Measurements from ENCODE around the gene UGT1A10.
"Not testable (repeated sequence)": the region's sequence is repeated elsewhere in the genome, so short reads cannot be mapped to it uniquely, and the experiment has no call there.

The UGT1A10 gene

DNA sequence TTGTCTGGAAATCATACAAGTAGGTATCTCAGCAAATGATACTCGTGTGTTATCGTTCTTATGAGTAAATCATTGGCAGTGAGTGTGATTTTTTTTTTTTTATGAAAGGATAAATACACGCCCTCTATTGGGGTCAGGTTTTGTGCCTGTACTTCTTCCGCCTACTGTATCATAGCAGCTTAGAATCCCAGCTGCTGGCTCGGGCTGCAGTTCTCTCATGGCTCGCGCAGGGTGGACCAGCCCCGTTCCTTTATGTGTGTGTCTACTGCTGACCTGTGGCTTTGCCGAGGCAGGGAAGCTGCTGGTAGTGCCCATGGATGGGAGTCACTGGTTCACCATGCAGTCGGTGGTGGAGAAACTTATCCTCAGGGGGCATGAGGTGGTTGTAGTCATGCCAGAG lies at the start of gene UGT1A10:
Gene UGT1A10, plus strand, starts transcription at position 143 of the 400 bp plus-strand sequence. Its CDS starts 75 bp downstream, at position 218.
- not testable (repeated sequence) for DNase-seq (ENCODE audit: low read depth)

DNA sequence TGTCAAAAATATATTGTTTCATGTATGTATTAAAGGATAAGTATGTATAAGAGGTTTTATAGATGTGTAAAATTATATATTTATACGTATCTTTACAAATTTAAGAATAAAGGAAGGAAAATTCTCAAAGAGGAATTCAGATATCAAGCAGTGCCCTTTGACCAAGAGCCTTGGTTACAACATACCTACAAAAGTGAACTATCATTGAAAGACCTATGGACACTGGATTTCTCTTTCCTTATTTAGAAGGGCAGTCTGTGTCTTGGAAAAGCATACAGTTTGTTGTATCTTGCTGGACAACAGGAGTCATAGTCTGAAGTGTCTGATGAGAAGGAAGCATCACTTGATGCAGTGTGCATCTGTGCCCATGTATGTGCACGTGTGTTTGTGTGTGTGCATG lies 47.8 kb upstream of the UGT1A10 start:
- no peak for DNase-seq (ENCODE audit: low read depth)

DNA sequence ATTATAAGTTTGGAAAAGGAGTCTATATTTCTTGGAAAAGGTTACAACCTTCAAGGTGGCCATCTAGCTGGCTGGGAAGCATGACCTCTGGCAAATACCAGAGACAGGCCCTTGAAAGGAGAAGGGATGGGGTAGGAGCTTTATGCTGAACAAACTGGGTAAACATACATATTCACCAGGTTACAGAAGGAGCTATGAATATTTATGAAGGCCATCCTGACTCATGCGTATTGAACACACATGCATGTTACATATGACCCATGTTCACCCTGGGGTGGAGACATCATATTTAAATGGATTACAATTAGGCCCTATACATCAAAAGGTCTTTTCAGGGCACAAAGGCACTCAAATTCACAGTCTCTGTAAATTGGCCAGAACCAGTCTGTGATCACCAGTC lies 43.5 kb upstream of the UGT1A10 start:
- not testable (repeated sequence) for DNase-seq (ENCODE audit: low read depth)

DNA sequence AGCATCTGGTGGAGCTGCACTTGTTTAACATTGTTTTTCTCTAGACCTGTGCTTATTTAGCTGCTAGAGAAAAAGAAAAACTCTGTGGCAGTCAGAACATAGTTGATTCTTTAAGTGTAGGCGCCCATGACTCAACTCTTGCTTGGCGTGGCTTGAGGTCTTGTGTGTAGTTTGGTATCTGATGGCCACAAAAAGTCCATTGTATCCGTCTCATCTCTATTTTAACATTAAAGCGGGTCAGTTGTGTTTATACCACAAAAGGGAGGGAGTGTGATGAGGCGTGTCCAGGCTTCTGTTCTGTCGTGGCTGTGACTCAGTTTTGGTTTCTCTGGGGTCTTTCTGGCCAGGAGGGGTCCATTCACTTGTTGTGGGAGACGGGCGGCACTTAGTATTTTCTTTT lies 43.0 kb upstream of the UGT1A10 start:
- DNase-seq (ENCODE audit: low read depth), result no peak

DNA sequence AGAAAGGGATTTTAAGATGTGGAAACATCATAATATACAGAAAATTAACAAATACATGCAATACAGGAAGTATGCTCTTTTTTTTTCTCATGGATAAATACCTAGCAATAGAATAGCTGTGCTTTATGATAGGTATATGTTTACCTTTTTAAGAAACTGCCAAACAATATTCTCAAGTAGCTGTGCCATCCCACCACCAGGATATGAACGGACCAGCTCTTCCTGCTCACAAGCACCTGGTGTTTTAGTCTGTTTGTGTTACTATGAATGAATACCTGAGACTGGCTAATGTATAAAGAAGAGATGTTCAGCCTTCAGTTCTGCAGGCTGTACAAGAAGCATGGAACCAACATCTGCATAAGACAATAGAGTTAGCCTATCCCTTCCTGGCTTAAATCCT lies 38.7 kb upstream of the UGT1A10 start:
- no peak for DNase-seq (ENCODE audit: low read depth)

DNA sequence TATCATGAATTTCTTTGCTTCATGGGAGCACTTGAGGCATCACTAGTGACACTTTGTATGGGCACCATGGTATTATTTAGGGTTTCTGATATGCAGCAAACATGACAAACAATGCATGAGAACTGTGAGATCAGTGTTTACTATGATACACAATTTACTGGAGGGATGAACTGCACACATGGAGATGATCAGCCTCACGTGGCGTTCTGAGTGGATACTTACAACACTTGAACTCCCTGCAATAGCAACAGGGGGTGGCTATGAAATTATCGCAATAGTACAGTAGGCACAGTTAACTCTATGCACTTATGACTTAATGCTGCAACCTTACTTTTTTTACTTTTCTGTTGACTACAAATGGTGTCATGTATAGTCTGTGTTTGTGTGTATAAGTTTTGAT lies 37.3 kb upstream of the UGT1A10 start:
- no peak for DNase-seq (ENCODE audit: low read depth)

DNA sequence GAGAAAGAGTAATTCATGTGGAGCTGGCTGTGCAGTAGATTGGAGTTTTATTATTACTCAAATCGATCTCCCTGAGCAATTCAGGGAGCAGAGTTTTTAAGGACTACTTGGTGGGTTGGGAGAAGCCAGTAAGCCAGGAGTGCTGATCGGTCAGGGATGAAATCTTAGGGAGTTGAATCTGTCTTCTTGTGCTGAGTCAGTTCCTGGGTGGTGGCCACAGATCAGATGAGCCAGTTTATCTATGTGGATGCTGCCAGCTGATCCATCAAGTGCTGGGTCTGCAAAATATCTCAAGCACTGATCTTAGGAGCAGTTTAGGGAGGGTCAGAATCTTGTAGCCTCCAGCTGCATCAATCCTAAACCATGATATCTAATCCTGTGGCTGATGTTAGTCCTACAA lies 35.9 kb upstream of the UGT1A10 start:
- DNase-seq (ENCODE audit: low read depth), result no peak

DNA sequence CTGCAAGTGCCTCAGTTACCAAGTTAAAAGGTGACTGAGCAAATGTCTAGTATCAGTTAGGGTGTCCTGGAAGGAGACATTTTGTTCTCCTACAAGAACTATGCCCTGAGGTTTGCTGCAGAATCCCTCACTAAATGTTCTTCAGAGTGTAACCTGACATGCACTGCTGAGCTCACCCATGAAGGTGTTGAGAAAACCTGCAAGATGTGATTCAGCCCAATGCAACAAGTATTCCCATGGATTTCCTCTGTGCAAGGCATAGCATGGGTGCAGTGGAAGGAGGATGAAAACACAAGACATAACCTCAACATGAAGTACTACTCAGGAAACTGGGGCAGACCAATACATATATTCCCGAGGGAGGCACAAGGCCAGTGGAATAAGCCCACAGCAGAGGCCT lies 34.2 kb upstream of the UGT1A10 start:
- no peak for DNase-seq (ENCODE audit: low read depth)

DNA sequence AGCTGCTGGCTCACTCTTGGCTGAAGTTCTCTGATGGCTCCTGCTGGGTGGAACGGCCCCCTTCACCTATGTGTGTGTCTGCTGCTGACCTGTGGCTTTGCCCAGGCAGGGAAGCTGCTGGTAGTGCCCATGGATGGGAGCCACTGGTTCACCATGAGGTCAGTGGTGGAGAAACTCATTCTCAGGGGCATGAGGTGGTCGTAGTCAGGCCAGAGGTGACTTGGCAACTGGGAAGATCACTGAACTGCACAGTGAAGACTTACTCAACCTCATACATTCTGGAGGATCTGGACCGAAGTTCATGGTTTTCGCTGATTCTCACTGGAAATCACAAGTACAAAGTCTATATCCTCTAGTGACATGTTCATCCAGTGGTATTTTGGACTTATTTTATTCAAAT lies 32.7 kb upstream of the UGT1A10 start:
- no peak for DNase-seq (ENCODE audit: low read depth)

DNA sequence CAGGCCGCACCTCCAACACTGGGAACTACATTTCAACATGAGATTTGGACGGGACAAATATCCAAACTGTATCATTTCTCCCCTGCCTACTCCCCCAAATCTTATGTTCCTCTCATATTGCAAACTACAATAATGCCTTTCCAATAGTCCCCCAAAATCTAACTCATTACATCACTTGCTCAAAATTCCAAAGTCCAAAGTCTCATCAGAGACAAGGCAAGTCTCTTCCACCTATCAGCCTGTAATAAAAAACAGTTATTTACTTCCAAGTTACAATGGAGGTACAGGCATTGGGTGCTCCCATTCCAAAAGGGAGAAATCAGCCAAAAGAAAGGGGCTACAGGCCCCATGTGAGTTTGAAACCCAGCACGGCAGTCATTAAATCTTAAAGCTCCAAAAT lies 31.4 kb upstream of the UGT1A10 start:
- no peak for DNase-seq (ENCODE audit: low read depth)

DNA sequence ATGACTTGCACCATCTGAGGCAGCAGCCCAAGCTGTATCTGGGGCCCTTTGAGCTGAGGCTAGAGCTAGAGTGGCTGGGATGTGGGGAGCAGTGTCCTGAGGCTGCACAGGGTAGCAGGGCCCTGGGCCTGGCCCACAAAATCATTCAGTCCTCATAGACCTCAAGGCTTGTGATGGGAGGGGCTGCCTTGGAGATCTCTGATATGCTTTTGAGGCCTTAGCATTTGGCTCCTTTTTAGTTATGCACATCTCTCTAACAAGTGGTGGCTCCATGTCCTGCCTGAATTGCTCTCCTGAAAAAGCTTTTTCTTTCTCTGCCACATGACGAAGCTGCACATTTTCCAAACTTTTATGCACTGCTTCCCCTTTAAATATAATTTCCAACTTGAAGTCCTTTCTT lies 30.6 kb upstream of the UGT1A10 start:
- DNase-seq (ENCODE audit: low read depth), result no peak

DNA sequence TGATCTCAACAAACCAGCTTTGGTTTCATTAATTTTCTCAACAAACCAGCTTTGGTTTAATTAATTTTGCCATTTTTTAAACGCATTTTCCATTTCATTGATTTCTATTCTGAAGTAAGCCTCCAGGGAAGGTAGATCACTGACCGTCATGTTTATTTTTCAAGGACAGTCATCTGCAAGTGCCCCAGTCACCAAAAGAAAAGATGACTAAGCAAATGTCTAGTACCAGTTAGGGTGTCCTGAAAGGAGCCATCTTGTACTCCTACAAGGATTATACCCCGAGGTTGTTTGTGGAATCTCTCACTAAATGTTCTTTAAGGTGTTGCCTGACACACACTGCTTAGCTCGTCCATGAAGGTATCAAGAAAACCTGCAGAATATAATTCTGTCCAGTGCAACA lies 25.0 kb upstream of the UGT1A10 start:
- no peak for DNase-seq (ENCODE audit: low read depth)

DNA sequence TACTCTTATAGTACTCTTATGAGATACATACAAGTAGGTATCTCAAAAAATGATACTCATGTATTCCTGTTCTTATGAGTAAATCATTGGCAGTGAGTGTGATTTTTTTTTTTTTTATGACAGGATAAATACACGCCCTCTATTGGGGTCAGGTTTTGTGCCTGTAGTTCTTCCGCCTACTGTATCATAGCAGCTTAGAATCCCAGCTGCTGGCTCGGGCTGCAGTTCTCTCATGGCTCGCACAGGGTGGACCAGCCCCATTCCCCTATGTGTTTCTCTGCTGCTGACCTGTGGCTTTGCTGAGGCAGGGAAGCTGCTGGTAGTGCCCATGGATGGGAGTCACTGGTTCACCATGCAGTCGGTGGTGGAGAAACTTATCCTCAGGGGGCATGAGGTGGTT lies 18.8 kb upstream of the UGT1A10 start, which contains the start of gene UGT1A8:
Gene UGT1A8, plus strand, starts transcription at position 158 of the 400 bp plus-strand sequence. Its CDS starts 75 bp downstream, at position 233.
- not testable (repeated sequence) for DNase-seq (ENCODE audit: low read depth)

DNA sequence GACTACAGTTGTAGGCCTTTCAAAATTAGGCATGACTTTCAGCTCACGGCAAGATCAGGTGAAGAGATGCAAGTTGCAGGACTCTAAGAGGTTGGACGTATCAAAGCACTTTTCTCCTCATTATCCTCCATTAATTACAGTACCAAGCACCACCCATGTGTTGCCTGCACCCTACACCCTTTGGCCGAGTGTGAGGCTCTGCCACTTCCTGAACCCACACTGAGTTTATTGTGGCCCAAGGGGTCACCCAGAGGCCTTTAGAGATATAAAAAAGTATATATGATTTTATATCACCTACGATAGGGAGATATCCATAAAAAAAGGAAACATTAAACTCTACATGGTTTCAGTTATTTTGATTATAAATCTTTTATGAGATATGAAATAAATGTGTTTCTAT lies 16.0 kb upstream of the UGT1A10 start:
- DNase-seq (ENCODE audit: low read depth), result no peak

DNA sequence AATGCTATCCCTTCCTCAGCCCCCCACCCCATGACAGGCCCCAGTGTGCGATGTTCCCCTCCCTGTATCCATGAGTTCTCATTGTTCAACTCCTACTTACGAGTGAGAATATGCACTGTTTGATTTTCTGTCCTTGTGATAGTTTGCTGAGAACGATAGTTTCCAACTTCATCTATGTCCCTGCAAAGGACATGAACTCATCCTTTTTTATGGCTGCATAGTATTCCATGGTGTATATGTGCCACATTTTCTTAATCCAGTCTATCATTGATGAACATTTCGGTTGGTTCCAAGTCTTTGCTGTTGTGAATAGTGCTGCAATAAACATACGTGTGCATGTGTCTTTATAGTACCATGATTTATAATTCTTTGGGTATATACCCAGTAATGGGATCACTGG lies 14.4 kb upstream of the UGT1A10 start:
- not testable (repeated sequence) for DNase-seq (ENCODE audit: low read depth)

DNA sequence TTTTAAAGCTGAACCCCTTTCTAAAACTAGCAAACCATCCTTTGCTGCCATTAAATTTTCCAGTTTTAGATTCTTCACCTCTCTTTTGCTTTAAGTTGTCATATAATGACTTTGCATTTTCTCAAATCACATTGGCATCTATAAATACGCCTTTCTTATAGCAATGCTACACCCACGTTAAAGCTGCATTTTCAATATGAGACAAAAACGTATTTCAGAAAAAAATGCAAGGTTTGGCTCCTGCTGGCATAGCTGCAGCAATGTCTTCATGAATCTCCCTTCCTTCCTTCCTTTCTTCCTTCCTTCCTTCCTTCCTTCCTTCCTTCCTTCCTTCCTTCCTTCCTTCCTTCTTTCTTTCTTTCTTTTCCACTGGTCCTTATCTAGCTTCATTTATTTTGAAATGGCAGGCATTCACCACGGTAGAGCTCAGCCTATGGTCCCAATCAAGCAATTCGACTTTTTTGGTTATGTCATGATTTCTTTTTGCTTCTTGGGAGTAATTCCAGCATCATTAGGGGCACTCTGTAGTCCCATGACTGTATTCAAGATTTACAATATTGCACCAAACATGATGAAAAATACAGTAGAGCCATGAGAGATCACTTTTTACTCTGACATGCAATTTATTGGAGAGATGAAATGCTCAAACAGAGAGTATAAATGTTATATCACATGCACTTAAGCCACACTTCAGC lies 8.8 kb upstream of the UGT1A10 start:
- DNase-seq (ENCODE audit: low read depth), result no peak

DNA sequence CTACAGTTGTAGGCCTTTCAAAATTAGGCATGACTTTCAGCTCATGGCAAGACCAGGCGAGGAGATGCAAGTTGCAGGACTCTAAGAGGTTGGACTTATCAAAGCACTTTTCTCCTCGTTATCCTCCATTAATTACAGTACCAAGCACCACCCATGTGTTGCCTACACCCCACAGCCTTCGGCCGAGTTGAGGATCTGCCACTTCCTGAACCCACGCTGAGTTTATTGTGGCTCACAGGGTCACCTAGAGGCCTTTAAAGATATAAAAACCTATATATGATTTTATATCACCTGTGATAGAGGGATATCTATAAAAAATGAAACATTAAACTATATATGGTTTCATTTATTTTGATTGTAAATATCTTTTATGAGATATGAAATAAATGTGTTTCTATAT lies 2.6 kb downstream of the UGT1A10 start:
- DNase-seq (ENCODE audit: low read depth), result no peak

DNA sequence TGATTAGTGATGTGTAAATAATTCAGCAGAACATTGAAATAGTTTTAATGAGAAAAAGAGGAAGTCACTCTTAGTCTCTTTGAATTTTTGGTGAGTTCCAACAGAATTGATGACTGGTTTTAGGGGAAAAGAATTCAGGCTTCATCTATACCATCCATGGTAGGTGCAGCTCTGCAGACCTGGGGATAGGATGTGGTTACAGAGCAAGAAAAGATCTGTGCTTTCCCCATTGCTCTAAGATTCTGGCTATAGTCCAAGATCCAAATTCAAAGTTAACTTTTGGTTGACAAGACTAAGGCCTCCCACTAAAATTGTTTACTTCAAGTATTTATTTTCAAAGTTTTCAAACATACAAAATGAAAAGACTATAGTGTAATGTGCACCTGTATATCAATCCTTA lies 3.6 kb downstream of the UGT1A10 start:
- DNase-seq (ENCODE audit: low read depth), result no peak

DNA sequence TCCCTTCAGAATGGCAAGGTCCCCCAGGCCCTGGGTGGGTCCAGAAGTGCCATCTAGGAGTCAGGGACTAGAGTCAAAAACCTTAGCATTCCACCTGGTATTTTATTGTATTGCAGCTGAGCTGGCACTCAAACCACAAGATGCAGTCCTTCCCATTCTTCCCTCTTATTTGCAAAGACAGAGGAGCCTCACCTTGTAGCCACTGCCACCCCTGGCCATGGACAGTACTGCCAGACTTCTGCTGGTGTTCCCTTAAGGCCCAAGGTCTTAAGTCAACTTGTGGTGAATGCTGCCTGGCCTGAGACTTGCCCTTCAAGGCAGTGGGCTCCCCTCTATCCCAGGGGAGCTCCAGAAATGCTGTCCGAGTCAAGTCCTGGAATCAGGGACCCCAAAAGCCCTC lies 6.9 kb downstream of the UGT1A10 start:
- no peak for DNase-seq (ENCODE audit: low read depth)

DNA sequence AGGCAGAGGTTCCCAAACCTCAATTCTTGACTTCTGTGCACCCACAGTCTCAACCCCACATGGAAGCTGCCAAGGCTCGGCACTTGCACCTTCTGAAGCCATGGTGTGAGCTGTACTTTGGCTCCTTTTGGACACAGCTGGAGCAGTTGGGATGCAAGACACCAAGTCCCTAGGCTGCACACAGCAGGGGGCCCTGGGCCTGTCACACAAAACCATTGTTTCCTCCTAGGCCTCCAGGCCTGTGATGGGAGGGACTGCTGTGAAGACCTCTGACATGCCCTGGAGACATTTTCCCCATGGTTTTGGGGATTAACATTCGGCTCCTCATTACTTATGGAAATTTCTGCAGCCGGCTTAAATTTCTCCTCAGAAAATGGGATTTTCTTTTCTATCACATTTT lies 9.8 kb downstream of the UGT1A10 start:
- DNase-seq (ENCODE audit: low read depth), result not testable (repeated sequence)

DNA sequence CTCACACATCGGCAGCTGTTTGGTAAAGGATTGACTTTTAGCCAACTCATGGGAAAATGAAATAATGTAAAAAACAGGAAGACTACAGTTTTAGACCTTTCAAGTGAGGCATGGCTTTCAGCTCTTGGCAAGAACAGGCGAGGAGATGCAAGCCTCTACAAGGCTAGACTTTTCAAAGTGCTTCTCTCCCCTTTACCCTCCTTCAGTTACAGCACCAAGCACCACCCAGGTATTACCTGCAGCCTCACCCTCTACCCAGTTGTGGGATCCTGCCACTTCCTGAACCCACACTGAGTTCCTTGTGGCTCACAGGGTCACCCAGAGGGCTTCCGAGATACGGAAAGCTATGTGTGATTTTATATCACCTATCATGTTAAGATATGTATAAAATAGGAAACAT lies 14.7 kb downstream of the UGT1A10 start:
- DNase-seq (ENCODE audit: low read depth), result no peak

DNA sequence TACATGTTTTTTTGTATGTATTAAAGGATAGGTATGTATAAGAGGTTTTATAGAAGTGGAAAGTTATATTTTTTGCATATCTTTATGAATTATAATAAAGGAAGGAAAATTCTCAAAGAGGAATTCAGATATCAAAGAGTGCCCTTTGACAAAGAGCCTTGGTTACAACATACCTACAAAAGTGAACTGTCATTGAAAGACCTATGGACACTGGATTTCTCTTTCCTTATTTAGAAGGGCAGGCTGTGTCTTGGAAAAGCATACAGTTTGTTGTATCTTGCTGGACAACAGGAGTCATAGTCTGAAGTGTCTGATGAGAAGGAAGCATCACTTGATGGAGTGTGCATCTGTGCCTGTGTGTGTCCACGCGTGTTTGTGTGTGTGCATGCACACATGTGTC lies 15.2 kb downstream of the UGT1A10 start:
- no peak for DNase-seq (ENCODE audit: low read depth)

DNA sequence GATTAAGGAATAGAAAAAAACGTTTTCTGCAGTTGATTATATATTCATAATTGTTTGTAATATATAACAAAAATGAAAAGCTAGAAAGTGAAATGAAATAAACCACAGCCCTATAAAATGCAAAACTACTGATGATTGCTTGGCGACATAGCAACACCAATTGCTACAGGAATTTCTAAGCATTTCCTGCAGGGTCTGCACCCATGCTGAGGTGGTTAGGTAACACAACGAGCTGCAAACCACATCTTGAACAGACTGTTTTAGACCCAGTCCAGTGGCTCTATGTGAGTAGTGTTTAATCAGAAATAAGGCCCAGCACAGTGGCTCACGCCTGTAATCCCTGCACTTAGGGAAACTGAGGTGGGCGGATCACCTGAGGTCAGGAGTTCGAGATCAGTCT lies 18.3 kb downstream of the UGT1A10 start:
- no peak for DNase-seq (ENCODE audit: low read depth)

DNA sequence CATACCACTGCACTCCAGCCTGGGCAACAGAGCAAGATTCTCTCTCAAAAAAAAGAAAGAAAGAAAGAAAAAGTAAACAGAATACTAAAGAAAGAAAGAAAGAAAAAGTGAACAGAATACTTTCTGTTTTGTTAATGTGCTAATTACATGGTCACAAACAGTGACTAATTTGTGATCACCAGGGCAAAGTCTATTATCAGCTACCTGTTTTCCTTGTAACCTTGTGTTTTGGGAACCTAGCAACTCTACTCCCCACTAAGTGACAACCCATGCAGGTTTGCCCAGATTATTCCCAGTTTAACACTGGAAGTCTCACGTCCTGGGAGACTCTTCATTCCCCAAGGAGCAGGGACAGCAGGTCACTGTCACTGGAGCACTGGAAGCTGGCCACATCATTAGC lies 18.8 kb downstream of the UGT1A10 start:
- DNase-seq (ENCODE audit: low read depth), result no peak
